Activated naive CD8-positive, alpha-beta T cell (primary cell): ENCODE data around the gene TMOD1.
A peak's percentile ranks its signal among the peaks of the same experiment; 100 is the strongest.
"Not testable (repeated sequence)": the region's sequence is repeated elsewhere in the genome, so short reads cannot be mapped to it uniquely, and the experiment has no call there.

Experiments
- H3K27ac Mint-ChIP-seq: one replicate; pipeline ENCODE4 v1.8.0; 2021; ENCODE audit warnings: mixed read lengths
- H3K27me3 Mint-ChIP-seq: one replicate; pipeline ENCODE4 v1.8.0; 2021; ENCODE audit warnings: mixed read lengths
- H3K36me3 Mint-ChIP-seq: one replicate; pipeline ENCODE4 v1.8.0; 2021; ENCODE audit warnings: mixed read lengths
- H3K4me1 Mint-ChIP-seq: one replicate; pipeline ENCODE4 v1.8.0; 2021; ENCODE audit warnings: low read depth, mixed read lengths
- H3K4me3 Mint-ChIP-seq: one replicate; pipeline ENCODE4 v1.8.0; 2021; ENCODE audit warnings: mild to moderate bottlenecking, mixed read lengths
- H3K9me3 Mint-ChIP-seq: one replicate; pipeline ENCODE4 v1.8.0; 2021; ENCODE audit warnings: low read depth, mixed read lengths

Gene TMOD1

DNA sequence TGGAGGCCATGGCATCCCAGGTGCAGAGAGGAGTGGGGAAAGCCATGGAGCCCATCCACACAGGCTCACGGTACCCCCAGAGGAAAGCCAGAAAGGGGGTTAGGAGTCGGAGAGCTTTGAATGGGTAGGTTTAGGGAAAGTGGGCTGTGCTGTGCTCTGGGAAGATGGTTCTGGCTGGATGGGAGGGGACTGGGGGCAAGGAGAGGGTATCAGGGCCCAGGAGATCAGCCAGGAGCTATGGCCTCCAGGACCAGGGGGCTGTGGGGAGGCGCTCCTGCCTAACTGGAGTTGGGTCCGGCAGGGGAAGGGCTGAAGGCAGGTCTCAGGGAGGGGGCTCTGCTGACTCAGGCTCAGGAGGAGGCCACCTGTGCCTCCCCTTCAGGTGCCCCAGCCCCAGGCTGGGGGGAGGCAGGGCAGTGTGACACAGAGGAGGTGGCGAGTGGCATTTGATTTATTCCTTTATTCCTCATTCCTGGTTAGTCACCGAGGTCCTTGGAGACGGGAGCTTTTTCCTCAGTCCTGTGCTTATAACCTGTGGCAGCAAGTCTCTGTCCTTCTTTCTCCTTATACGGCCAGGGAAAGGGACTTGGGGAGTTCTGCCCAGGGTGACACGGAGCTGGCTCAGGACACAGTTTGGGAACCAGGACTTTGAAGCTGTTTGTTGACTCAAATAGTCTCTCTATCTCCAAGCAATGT is 70.9 kb downstream of the TMOD1 start:
- H3K27ac Mint-ChIP-seq: no peak overlapping the region
- H3K4me3 Mint-ChIP-seq: no peak overlapping the region
- peaks cover 21% of the 10 kb centered on the region for H3K4me1 Mint-ChIP-seq
- H3K36me3 Mint-ChIP-seq: no peaks in the 10 kb centered on the region
- no peaks in the 10 kb centered on the region for H3K27me3 Mint-ChIP-seq
- no peaks in the 10 kb centered on the region for H3K9me3 Mint-ChIP-seq

DNA sequence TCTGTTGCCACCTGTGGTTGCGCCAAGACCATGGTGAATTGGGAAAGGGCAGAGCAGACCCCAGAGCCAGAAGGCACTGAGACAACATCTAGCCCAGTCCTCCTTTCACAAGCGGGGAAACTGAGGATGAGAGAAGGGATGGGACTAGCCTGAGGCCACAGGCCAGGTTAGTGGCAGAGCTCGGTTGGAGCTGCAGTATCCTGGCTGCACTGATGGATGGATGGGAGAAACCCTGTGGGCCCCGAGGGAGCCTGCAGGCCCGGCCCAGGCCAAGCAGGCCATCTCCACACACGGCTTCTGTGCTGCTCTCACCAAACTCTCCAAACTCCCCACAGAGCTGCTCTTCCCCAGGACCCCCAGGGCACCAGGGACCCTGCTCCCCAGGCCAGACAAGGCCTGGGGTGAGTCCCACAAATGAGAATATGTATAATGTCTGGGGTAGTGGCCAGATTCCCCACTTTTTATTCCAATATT is 71.5 kb downstream of the TMOD1 start:
- H3K9me3 Mint-ChIP-seq: no peaks in the 10 kb centered on the region
- no peak overlapping the region for H3K27ac Mint-ChIP-seq
- peaks cover 21% of the 10 kb centered on the region for H3K4me1 Mint-ChIP-seq
- no peaks in the 10 kb centered on the region for H3K27me3 Mint-ChIP-seq
- H3K4me3 Mint-ChIP-seq: no peak overlapping the region
- no peaks in the 10 kb centered on the region for H3K36me3 Mint-ChIP-seq

DNA sequence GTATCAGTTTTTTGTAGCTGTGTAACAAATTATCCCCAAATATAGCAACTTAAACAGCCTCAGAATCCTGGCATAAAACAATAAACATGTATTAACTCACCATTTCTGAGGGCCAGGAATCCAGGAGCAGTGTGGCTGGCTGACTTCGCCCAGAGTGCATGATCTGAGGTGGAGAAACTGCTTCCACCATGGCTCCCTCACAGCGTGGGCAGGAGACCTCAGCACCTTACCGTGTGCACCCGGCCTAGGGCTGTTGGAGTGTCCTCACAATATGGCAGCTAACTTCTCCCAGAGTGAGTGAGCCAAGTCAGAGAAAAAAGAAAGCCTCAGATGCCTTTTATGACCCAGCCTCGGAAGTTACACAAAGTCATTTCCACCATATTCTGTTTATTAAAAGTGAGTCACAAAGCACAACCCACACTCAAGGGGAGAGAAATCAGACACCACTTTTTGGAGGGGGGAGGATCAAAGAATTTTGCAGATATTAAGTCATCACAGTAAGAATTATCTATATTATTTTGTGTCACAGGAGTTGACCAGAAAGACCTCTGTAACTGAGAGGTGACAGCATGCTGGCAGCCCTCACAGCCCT is 72.1 kb downstream of the TMOD1 start:
- Mint-ChIP-seq H3K4me1 (peaks cover 21% of the 10 kb centered on the region), H3K9me3 (no peaks in the 10 kb centered on the region), H3K27me3 (no peaks in the 10 kb centered on the region), H3K36me3 (no peaks in the 10 kb centered on the region), H3K27ac (no peak overlapping the region), H3K4me3 (peak overlapping the region; percentile 3)

DNA sequence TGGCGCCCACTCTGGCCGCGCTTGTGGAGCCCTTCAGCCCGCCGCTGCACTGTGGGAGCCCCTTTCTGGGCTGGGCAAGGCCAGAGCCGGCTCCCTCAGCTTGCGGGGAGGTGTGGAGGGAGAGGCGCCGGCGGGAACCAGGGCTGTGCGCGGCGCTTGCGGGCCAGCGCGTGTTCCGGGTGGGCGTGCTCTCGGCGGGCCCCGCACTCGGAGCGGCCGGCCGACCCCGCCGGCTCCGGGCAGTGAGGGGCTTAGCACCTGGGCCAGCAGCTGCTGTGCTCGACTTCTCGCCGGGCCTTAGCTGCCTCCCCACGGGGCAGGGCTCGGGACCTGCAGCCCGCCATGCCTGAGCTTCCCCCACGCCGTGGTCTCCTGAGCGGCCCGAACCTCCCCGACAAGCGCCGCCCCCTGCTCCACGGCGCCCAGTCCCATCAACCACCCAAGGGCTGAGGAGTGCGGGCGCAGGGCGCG is 72.7 kb downstream of the TMOD1 start:
- not testable (repeated sequence) for H3K36me3 Mint-ChIP-seq, H3K9me3 Mint-ChIP-seq, H3K4me3 Mint-ChIP-seq, H3K27me3 Mint-ChIP-seq, H3K27ac Mint-ChIP-seq
- peaks cover 21% of the 10 kb centered on the region for H3K4me1 Mint-ChIP-seq

DNA sequence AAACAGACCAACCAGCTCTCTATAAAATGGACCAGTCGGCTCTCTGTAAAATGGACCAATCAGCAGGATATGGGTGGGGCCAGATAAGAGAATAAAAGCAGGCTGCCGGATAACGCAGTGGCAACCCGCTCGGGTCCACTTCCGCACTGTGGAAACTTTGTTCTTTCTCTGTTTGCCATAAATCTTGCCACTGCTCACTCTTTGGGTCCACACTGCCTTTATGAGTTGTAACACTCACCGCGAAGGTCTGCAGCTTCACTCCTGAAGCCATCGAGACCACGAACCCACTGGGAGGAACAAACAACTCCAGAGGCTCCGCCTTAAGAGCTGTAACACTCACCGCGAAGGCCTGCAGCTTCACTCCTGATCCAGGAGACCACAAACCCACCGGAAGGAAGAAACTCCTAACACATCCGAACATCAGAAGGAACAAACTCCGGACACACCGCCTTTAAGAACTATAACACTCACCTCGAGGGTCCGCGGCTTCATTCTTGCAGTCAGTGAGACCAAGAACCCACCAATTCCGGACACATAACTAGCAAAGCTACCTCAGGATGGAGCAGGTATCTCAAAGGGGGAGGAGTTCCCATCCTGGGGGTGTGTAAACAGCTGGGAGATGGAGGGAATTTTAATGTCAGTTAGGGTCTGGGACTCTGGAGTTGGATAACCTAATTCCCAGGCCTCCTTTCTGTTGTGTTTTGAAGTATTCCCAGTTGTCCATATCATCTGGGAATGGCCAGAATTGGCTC is 73.6 kb downstream of the TMOD1 start:
- not testable (repeated sequence) for H3K36me3 Mint-ChIP-seq, H3K9me3 Mint-ChIP-seq, H3K27me3 Mint-ChIP-seq
- Mint-ChIP-seq H3K4me3 (peak overlapping the region; percentile 90), H3K27ac (peak overlapping the region; percentile 72), H3K4me1 (peaks cover 21% of the 10 kb centered on the region)

DNA sequence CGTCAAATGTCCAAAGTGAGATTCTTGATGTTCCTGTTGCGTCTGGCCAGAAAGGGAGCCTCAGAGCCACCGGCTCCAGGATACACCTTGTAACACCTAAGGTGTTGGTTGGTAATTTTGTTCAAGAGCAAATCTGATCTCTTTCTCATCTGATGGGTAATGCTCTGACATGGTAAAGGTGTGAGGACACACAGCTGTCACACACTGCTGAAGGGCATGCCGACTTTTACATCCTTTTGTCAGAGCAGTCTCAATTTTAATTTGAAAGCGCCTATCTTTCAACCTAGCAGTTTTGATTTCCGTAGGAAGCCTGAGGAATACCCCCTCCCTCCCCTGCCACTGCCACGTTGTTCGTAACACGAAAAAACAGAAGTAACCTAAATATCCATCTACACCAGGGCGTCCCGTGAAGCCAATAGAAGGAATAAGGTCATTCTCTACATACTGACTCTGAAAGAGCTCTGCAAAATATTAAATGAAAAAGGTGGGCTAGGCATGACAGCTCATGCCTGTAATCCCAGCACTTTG is 74.3 kb downstream of the TMOD1 start:
- H3K4me1 Mint-ChIP-seq: peaks cover 21% of the 10 kb centered on the region
- H3K4me3 Mint-ChIP-seq: peak overlapping the region; percentile 90
- no peaks in the 10 kb centered on the region for H3K36me3 Mint-ChIP-seq
- H3K9me3 Mint-ChIP-seq: no peaks in the 10 kb centered on the region
- H3K27ac Mint-ChIP-seq: no peak overlapping the region
- no peaks in the 10 kb centered on the region for H3K27me3 Mint-ChIP-seq

DNA sequence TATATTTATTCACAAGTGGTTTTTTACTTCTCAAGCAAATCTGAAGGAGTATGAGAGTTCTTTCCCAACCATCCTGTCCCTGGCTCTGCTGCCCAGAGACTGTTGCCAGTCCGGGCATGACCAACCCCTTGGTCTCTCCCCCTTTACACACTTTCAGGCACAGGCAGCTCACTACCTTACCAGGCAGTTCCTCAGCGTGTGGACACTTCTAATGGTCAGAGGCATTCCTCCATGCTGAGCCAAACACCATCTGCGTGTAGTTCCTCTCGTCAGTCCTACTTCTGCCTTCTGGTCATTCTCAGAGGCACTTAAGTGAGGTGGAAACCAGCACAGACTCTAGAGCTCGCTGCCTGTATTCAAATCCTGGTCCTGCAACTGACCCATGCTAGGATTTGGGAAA is 75.6 kb downstream of the TMOD1 start:
- H3K4me3 Mint-ChIP-seq: no peak overlapping the region
- H3K36me3 Mint-ChIP-seq: no peaks in the 10 kb centered on the region

DNA sequence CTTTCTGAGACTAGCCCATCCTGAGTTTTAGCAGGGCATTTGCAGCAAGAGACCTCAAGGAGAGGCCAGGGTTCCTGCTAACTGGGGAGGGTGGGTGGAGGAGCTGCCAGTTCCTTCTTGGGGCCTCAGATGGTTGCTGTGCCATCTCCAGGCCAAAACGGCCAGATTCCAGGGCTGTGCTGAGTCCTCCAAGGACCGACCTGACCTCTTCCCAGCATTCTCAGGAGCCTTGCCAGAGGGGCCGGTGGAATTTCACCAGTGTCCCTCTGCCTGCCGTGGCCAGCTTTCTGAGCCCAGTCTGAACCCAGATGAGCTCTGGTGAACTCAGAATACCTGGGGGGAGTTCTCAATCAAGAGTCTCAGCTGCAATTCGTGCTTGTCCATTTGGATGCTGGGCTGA is 77.4 kb downstream of the TMOD1 start:
- H3K4me3 Mint-ChIP-seq: no peak overlapping the region
- no peaks in the 10 kb centered on the region for H3K9me3 Mint-ChIP-seq
- H3K4me1 Mint-ChIP-seq: peaks cover 19% of the 10 kb centered on the region
- no peak overlapping the region for H3K27ac Mint-ChIP-seq
- no peaks in the 10 kb centered on the region for H3K36me3 Mint-ChIP-seq
- H3K27me3 Mint-ChIP-seq: no peaks in the 10 kb centered on the region

More for the DNA sequence above, 75.6 kb downstream of the TMOD1 start:
- no peak overlapping the region for H3K27ac Mint-ChIP-seq
- no peaks in the 10 kb centered on the region for H3K27me3 Mint-ChIP-seq
- H3K9me3 Mint-ChIP-seq: no peaks in the 10 kb centered on the region
- H3K4me1 Mint-ChIP-seq: peaks cover 21% of the 10 kb centered on the region

DNA sequence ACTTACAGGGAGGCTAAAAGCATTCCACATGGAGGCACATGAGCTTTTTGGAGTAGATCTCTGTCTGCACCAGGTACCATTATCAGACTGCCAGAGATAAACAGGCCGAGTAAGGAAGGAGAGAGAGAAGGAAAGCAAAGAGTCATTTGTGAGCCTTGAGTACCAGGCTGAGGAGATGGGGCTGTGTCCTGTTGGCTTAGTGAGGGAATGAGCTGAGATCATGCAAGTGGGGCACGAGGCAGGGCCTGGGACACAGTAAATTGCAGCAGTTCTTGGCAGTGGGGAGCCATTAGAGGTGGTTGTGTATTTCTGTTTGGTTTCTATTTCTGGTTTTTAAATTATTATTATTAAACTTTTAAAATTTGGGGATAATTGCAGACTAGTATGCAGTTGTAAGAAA is 78.4 kb downstream of the TMOD1 start:
- Mint-ChIP-seq H3K27me3 (no peaks in the 10 kb centered on the region), H3K36me3 (no peaks in the 10 kb centered on the region), H3K4me1 (peaks cover 14% of the 10 kb centered on the region), H3K27ac (no peak overlapping the region), H3K9me3 (no peaks in the 10 kb centered on the region), H3K4me3 (no peak overlapping the region)

DNA sequence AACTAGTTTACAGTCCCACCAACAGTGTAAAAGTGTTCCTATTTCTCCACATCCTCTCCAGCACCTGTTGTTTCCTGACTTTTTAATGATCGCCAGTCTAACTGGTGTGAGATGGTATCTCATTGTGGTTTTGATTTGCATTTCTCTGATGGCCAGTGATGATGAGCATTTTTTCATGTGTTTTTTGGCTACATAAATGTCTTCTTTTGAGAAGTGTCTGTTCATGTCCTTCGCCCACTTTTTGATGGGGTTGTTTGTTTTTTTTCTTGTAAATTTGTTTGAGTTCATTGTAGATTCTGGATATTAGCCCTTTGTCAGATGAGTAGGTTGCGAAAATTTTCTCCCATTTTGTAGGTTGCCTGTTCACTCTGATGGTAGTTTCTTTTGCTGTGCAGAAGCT is 80.1 kb downstream of the TMOD1 start:
- H3K36me3 Mint-ChIP-seq, H3K4me3 Mint-ChIP-seq, H3K9me3 Mint-ChIP-seq, H3K27ac Mint-ChIP-seq, H3K27me3 Mint-ChIP-seq, H3K4me1 Mint-ChIP-seq: not testable (repeated sequence)

DNA sequence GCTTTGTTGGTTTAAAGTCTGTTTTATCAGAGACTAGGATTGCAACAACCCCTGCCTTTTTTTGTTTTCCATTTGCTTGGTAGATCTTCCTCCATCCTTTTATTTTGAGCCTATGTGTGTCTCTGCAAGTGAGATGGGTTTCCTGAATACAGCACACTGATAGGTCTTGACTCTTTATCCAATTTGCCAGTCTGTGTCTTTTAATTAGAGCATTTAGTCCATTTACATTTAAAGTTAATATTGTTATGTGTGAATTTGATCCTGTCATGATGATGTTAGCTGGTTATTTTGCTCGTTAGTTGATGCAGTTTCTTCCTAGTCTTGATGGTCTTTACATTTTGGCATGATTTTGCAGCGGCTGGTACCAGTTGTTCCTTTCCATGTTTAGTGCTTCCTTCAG is 83.3 kb downstream of the TMOD1 start:
- not testable (repeated sequence) for H3K9me3 Mint-ChIP-seq, H3K36me3 Mint-ChIP-seq, H3K27ac Mint-ChIP-seq, H3K4me3 Mint-ChIP-seq, H3K27me3 Mint-ChIP-seq, H3K4me1 Mint-ChIP-seq

DNA sequence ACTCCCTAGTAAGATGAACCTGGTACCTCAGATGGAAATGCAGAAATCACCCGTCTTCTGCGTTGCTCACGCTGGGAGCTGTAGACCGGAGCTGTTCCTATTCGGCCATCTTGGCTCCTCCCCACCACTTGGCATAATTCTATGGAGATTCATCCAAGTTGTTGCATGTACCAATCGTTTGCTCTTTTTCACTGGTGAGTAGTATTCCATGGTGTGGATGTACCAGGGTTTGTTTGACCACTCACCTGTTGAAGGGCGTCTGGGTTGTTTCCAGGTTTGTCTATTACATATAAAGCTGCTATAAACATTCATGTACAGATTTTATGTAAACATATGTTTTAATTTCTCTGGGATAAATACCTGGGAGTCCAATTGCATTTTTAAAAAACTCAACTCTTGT is 85.4 kb downstream of the TMOD1 start:
- H3K36me3 Mint-ChIP-seq, H3K27ac Mint-ChIP-seq, H3K4me3 Mint-ChIP-seq, H3K4me1 Mint-ChIP-seq, H3K9me3 Mint-ChIP-seq, H3K27me3 Mint-ChIP-seq: not testable (repeated sequence)

DNA sequence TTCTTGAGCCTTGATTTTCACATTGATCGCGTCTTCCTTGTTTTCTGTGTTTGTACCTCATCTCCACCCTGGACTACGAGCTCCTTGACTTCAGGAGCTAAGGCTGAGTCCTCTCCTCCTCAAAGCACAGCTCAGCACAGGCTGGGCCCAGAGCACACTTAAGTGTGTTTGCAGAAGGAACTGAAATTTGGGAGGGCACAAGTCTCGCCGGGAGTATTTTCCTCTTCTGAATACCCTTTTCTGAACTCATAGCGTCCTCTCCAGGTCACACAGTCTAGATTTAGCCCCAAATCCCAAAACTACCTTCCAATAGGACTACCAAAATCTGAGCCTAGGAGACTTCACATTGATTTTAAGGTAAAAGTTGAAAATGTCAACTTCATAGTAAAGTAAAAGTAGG is 90.1 kb downstream of the TMOD1 start:
- peaks cover 4% of the 10 kb centered on the region for H3K9me3 Mint-ChIP-seq
- no peak overlapping the region for H3K27ac Mint-ChIP-seq
- H3K4me1 Mint-ChIP-seq: no peaks in the 10 kb centered on the region
- H3K27me3 Mint-ChIP-seq: no peaks in the 10 kb centered on the region
- H3K4me3 Mint-ChIP-seq: no peak overlapping the region
- H3K36me3 Mint-ChIP-seq: peaks cover 10% of the 10 kb centered on the region

DNA sequence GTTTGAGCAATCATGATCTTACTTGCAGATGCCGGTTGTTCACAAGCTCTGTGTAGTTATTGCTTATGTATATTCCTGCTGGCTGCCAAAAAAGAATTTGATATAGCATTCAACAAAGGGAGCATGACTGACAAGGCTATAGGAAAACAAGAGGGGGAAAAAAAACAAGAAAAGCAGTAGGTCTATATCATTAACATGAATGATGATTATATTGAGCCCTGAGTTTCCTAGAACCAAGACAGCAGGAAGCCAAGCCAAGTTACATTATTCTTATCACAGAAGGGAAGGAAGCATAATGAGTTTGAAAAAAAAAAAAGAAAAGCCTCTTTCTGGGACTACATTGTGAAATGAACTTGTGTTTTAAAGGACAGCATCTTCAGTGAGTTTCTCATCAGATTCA is 90.7 kb downstream of the TMOD1 start:
- Mint-ChIP-seq H3K27ac (no peak overlapping the region), H3K9me3 (peaks cover 4% of the 10 kb centered on the region), H3K36me3 (peaks cover 6% of the 10 kb centered on the region), H3K4me3 (no peak overlapping the region), H3K27me3 (no peaks in the 10 kb centered on the region), H3K4me1 (no peaks in the 10 kb centered on the region)

DNA sequence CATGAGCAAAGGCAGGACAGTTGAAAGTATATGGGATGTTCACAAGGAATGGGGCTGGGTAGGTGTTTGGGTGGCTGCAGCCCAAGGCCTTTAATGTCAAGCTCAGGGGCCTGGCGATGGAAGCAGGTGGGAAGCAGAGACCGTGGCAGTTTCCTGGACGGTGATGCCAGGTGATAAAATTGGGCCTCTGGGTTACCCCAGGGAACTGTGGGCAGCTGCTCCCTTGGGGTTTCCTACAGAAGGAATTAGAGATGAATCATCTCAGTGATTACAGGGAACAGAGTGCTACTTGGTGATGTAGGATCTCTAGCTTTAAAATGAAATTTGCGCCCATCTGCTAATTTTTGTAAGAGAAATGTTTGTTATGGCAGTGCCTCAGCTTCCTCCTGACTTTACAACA is 92.5 kb downstream of the TMOD1 start:
- Mint-ChIP-seq H3K27ac (no peak overlapping the region), H3K36me3 (no peaks in the 10 kb centered on the region), H3K27me3 (no peaks in the 10 kb centered on the region), H3K4me1 (peaks cover 8% of the 10 kb centered on the region), H3K9me3 (no peaks in the 10 kb centered on the region), H3K4me3 (no peak overlapping the region)
